ENCODE results near the gene ASCC1. TPM values are rescaled to one million over a fixed set of nuclear protein-coding genes. Genes with fewer than 3 reads are reported as not detected.

The ASCC1 gene, protein sequence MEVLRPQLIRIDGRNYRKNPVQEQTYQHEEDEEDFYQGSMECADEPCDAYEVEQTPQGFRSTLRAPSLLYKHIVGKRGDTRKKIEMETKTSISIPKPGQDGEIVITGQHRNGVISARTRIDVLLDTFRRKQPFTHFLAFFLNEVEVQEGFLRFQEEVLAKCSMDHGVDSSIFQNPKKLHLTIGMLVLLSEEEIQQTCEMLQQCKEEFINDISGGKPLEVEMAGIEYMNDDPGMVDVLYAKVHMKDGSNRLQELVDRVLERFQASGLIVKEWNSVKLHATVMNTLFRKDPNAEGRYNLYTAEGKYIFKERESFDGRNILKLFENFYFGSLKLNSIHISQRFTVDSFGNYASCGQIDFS
- 41.8 and 49.5 TPM in 2 replicates for total RNA-seq (ENCODE audit: low replicate concordance)

DNA sequence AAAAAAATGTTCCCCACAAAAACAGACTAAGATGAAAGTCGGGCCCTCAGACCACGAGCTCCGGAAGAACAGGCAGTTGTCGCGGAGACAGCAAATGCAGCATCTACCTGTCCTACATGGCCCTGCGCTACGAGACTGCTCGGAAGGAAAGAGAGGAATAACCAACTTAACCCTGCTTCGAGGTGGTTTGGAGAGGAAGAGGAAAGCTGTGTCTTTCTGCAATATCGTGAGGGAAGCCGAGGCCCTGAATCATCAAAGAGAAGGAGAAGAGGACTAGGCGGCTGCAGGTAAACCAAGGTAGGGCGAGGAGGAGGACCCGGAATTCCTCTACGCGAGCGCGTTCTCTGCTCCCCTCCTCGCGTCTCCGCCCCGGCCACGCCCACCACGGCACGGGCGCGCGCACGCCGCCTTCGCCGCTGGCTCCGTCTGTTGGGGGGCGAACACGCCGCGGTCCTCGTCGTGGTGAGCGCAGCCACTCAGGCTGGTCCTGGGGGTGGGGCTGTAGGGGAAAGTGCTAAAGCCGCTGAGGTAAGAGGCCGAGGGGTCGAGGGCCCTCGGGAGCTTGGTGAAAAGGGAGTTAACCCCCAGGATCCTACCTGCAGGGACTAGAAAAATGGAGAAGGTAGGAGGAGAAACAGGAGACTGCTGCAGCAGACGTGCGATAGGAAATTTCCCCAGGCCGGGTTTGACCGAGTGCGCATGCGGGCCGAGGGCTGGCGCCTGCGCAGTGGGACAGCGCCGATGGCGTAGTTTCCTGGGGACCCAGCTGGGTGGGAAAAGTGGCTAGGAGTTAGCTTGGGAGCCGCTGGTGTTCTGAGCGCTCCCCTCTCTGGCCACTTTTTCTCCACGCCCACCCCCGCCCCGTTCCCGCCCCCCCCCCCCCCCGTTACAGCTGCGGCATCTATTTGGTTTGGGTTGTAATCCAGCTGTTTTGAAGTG lies at the start of gene ASCC1, which contains the start of gene ANAPC16:
ASCC1 (minus strand) TSS at position 666 of the 939 bp plus-strand sequence. CDS start 2,978 bp downstream, outside the sequence.
ANAPC16 (plus strand) TSS at position 402 of the 939 bp plus-strand sequence. CDS start 7,903 bp downstream, outside the sequence.
- peak within 1 kb of the TSS; percentile 96 for H3K27ac ChIP-seq
- peaks cover 10% of the 10 kb centered on the region for H3K4me1 ChIP-seq
- Mint-ChIP-seq H3K4me1 (peaks cover 24% of the 10 kb centered on the region), H3K27ac (peak within 1 kb of the TSS; percentile 97), H3K9me3 (no peaks in the 10 kb centered on the region), H3K4me3 (peak within 1 kb of the TSS; percentile 96), H3K36me3 (peaks cover 1% of the 10 kb centered on the region), H3K27me3 (ENCODE audit: insufficient read depth, low read depth) (no peaks in the 10 kb centered on the region)
- peaks cover 30% of the 10 kb centered on the region for H3F3A ChIP-seq (ENCODE audit: low read depth)
- H3K9ac ChIP-seq: peak within 1 kb of the TSS; percentile 63
- H4K20me1 ChIP-seq (ENCODE audit: low read depth): peaks cover 15% of the 10 kb centered on the region
- peak within 1 kb of the TSS; percentile 89 for H3K4me2 ChIP-seq
- H3K36me3 ChIP-seq: no peaks in the 10 kb centered on the region
- TF ChIP-seq EZH2phosphoT487 (IDR thresholded peaks at IDR 0.05) (no peak), EZH2 (IDR thresholded peaks at IDR 0.05) (no peak)
- TF ChIP-seq, protein P1, sequence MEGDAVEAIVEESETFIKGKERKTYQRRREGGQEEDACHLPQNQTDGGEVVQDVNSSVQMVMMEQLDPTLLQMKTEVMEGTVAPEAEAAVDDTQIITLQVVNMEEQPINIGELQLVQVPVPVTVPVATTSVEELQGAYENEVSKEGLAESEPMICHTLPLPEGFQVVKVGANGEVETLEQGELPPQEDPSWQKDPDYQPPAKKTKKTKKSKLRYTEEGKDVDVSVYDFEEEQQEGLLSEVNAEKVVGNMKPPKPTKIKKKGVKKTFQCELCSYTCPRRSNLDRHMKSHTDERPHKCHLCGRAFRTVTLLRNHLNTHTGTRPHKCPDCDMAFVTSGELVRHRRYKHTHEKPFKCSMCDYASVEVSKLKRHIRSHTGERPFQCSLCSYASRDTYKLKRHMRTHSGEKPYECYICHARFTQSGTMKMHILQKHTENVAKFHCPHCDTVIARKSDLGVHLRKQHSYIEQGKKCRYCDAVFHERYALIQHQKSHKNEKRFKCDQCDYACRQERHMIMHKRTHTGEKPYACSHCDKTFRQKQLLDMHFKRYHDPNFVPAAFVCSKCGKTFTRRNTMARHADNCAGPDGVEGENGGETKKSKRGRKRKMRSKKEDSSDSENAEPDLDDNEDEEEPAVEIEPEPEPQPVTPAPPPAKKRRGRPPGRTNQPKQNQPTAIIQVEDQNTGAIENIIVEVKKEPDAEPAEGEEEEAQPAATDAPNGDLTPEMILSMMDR (IDR thresholded peaks at IDR 0.05): no peak
- H3K27me3 ChIP-seq: no peaks in the 10 kb centered on the region
- peaks cover 65% of the 10 kb centered on the region for H3K79me2 ChIP-seq (ENCODE audit: low read depth)
- DNase-seq (ENCODE audit: low spot score): peak; percentile 95
- peak within 1 kb of the TSS; percentile 90 for H2AFZ ChIP-seq (replicated peaks)
- no peaks in the 10 kb centered on the region for H3K9me3 ChIP-seq (ENCODE audit: low read depth)
- peak within 1 kb of the TSS; percentile 64 for H3K4me3 ChIP-seq

DNA sequence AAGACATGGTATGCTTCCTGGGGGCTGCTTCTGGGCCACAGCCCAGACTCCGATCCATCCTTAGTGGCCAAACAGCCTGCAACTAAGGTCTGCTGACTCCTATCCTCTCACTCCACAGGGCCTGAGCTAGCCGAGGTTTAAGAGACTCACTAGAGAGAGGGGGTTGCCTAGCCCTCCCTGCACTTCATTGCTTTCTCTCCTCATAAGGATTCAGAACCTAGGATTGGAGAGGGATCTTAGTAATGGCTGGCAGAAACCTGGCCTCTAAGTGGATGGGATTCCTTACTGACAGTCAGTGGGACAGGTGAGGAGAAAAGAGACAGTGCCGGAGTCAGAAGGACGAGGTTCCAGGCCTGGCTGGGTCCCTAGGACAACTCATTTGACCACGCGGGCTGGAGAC lies 49.4 kb upstream of the ASCC1 start:
- H4K20me1 ChIP-seq (ENCODE audit: low read depth): no peaks in the 10 kb centered on the region
- peaks cover 45% of the 10 kb centered on the region for H3K4me1 Mint-ChIP-seq
- peaks cover 64% of the 10 kb centered on the region for H3F3A ChIP-seq (ENCODE audit: low read depth)
- peak overlapping the region; percentile 67 for H2AFZ ChIP-seq (replicated peaks)
- H3K4me1 ChIP-seq: peaks cover 43% of the 10 kb centered on the region
- H3K27me3 ChIP-seq: no peaks in the 10 kb centered on the region
- H3K4me2 ChIP-seq: no peak overlapping the region
- no peak overlapping the region for H3K9ac ChIP-seq
- H3K36me3 ChIP-seq: no peaks in the 10 kb centered on the region
- no peaks in the 10 kb centered on the region for H3K36me3 Mint-ChIP-seq
- no peaks in the 10 kb centered on the region for H3K9me3 ChIP-seq (ENCODE audit: low read depth)
- no peaks in the 10 kb centered on the region for H3K79me2 ChIP-seq (ENCODE audit: low read depth)
- H3K9me3 Mint-ChIP-seq: no peaks in the 10 kb centered on the region
- H3K4me3 ChIP-seq: no peak overlapping the region
- TF ChIP-seq, protein P1 (IDR thresholded peaks at IDR 0.05): no peak
- no peak for TF ChIP-seq EZH2 (IDR thresholded peaks at IDR 0.05)
- no peak for TF ChIP-seq EZH2phosphoT487 (IDR thresholded peaks at IDR 0.05)
- H3K27ac Mint-ChIP-seq: peak overlapping the region; percentile 91
- no peak for DNase-seq (ENCODE audit: low spot score)
- H3K27me3 Mint-ChIP-seq (ENCODE audit: insufficient read depth, low read depth): peaks cover 9% of the 10 kb centered on the region
- H3K4me3 Mint-ChIP-seq: no peak overlapping the region
- H3K27ac ChIP-seq: peak overlapping the region; percentile 72

DNA sequence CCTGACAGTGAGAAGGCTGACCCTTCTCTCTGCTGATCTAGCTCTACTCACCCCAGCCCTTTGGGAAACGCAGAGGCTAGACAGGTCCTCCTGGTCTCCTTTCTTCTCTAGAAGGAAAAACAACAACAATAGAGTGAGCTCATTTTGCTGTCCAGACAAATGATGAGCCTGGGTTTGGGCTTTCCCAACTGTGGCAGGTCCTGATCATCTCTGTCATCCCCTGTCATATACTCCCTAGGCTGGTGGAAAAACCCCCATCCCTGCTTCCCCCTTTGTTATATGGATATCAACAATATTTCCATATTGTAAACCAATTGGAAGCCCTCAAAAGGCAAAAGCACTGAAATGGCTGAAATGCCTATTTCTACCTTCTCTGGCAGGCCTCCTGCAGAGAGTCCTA lies 48.5 kb upstream of the ASCC1 start:
- no peaks in the 10 kb centered on the region for H4K20me1 ChIP-seq (ENCODE audit: low read depth)
- H3K27me3 ChIP-seq: no peaks in the 10 kb centered on the region
- H3K9ac ChIP-seq: no peak overlapping the region
- H3K4me1 Mint-ChIP-seq: peaks cover 51% of the 10 kb centered on the region
- no peak overlapping the region for H3K27ac ChIP-seq
- H3K4me3 Mint-ChIP-seq: no peak overlapping the region
- H3K4me1 ChIP-seq: peaks cover 53% of the 10 kb centered on the region
- peak overlapping the region; percentile 85 for H3K27ac Mint-ChIP-seq
- H3K4me3 ChIP-seq: no peak overlapping the region
- no peaks in the 10 kb centered on the region for H3K9me3 Mint-ChIP-seq
- H3K9me3 ChIP-seq (ENCODE audit: low read depth): no peaks in the 10 kb centered on the region
- no peaks in the 10 kb centered on the region for H3K36me3 Mint-ChIP-seq
- TF ChIP-seq EZH2phosphoT487 (IDR thresholded peaks at IDR 0.05) (no peak), EZH2 (IDR thresholded peaks at IDR 0.05) (no peak)
- no peak overlapping the region for H3K4me2 ChIP-seq
- peaks cover 72% of the 10 kb centered on the region for H3F3A ChIP-seq (ENCODE audit: low read depth)
- DNase-seq (ENCODE audit: low spot score): no peak
- H3K79me2 ChIP-seq (ENCODE audit: low read depth): no peaks in the 10 kb centered on the region
- H3K27me3 Mint-ChIP-seq (ENCODE audit: insufficient read depth, low read depth): peaks cover 12% of the 10 kb centered on the region
- no peaks in the 10 kb centered on the region for H3K36me3 ChIP-seq
- no peak overlapping the region for H2AFZ ChIP-seq (replicated peaks)

Measured in neural progenitor cell (in vitro differentiated cells).